AML-193 (cell line): ENCODE measurements around the gene TGM1.
"Not testable (repeated sequence)": the region's sequence is repeated elsewhere in the genome, so short reads cannot be mapped to it uniquely, and the experiment has no call there.

Experiments used
- DNase-seq, 2 experiments: peaks; one replicate each; lab custom pipeline; 2025; lab: John Stamatoyannopoulos, UW

TGM1 gene

GRCh38 chr14:24206260-24207103 is 56.5 kb downstream of the TGM1 start:
- no peak for DNase-seq

GRCh38 chr14:24204163-24205146 is 58.5 kb downstream of the TGM1 start:
- DNase-seq = no peak

- DNase-seq = not testable (repeated sequence)
Observed at GRCh38 chr14:24203249-24203886, 59.6 kb downstream of the TGM1 start.

- not testable (repeated sequence) for DNase-seq
Observed at GRCh38 chr14:24202538-24202937, 60.4 kb downstream of the TGM1 start.
